HG02938 (cell line): Measurements from ENCODE around the gene STC2.

Experiments
- ATAC-seq: cut with Tn5 transposase; IDR thresholded peaks from one replicate; pipeline ENCODE4 v1.9.1; 2021; ENCODE audit warnings: mild to moderate bottlenecking, moderate library complexity; ENCODE audit not compliant: unreplicated experiment

Gene STC2

DNA sequence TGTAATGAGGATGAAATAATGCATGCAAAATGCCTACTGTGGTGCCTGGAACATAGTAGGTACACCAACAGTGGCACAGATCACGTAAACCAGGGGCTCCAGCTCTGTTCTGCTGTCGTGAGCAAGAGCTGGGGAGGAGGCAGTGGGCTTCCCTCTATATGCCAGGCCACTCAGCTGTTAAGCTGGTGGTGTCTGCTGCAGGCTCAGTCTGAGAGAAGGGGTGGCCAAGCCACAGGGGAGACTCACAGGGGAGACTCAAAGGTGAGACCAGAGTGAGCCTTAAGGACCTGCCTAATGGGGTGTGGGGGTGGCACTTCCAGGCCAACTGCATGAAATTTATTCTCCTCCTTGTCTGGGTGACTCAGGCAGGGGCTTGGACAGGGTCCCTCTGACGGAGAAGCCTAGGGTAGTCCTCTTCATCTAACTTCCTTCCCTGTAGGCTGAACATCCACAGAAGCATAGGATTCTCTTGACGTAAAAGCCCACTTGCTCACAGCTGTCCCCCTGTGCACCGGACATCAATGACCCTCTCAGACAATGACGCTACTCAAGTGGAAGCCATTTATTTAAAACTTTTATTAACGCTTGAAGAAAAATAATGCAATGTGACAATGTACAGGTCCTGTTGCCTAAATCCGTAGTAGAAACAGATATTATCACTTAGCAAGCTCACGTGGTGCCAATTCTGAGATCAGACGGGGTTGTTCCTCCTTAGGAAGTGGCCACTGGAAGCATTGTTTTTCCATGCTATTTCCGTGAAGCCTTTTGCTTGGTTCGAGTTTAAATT lies 13.9 kb downstream of the STC2 start:
- no peak for ATAC-seq

DNA sequence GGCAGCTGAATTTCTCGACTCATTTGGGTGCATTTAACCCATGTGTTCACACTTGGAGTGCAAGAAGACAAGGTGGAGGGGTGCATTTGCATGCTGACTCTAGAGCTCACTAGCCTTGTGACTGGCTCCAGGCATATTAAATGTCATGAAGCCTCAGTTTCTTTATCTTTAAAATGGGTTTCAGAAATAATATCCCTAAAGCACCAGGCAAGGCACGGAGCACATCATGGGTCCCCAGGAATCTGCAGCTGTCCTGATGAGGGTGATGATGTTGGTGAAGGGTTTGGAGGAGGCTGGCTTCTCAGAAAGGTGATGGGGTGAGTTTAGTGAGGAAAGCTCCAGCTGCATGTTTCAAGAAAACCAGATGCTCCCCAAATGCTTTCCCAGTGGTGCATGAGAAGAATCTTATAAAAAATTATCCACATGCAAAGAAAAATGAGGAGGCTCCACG lies 14.8 kb downstream of the STC2 start:
- no peak for ATAC-seq

DNA sequence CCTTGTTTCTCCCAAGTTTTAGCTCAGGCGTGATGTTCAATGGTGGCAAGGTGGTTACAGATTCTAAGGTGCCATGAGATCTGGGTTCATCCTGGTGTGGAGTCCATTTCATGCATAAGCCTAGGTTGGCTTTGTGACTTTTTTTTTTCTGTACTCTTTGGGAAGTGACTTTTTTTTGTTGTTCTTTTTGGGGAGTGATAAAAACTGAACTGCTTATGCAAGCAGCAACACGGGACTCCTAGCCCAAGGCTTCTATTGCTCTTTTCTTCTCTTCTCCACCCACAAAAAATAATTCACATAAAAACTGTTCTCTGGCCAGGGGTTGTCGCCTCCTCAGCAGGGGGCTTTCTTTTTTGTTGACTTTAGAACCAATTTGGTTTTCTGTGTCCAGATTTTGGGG lies 15.4 kb downstream of the STC2 start:
- ATAC-seq, result no peak

DNA sequence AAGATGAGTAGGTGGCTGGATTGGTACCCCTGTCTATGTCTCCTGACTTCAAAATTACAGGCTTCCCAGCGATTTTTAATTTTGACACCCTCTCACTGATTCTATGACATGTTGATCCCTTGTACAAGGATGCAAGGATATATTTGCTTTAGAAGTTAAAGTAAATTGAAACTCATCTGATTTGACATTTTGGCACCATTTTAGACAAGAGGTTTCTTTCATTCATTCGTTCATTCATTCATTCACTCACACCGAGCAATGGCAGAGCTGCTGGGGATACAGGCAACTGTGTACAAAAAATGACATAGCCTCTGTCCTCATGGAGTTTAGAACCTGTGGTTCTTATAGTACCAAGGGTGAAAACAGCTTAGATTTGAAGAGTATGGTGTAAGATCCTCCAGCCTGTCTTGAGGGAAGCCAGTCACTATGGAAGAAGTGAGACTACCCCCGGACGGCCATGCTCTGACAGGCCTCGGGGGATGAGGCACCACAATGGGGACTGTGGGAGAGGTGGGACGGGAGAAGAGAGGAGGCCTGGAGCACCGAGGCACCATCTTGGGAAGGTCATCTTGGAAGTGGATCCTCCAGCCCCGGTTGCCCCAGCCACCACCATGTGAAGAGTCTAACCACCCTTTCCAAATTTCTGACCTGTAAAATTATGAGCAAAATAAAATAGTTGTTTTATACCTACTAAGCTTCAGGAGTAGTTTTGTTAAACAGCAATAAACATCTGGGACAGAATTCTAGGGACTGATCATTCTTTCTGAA lies 16.2 kb downstream of the STC2 start:
- no peak for ATAC-seq

DNA sequence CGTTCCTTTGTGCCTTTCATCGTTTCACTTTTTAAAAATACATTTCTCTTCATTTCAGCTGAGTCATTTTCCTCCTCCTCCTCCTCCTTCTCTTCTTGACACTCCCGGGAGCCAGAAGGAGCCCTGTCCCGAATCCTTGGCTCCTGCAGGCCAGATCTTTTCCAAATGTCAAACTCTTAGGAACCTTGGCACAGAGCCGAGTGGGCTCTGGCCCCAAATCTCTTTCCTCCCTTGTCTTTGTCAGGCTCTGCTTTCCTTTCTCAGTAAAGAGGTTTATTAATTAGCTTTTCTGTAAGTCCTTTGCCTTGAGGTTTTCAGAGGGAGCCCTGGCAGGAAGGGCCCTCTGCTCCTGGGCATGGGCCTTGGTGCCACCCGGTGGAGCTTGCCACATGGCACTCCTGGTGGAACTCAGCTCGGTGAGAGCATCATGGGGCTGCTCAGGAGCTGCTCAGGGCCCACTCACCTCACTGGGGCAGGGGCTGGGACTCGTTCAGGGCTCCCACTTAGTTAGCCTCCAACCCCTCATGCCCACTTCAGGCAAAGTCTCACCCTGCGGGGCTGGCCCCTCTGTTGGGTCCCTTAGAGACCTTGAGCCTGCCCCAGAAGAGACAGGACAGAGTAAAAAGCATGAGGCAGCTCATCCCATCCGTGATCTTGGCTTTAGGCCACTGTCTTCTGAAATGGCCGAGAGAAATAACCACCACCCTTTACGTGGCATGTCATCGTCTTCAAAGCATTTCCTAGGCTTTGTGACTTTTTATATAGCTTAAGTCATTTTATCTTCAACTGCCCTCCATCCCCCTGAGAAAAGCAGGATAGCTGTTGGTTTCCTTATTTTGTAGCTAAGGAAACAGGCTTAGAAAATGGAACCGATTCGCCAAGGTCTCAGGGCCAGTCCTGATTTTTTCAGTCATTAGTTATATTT lies 17.1 kb downstream of the STC2 start:
- ATAC-seq, result no peak

DNA sequence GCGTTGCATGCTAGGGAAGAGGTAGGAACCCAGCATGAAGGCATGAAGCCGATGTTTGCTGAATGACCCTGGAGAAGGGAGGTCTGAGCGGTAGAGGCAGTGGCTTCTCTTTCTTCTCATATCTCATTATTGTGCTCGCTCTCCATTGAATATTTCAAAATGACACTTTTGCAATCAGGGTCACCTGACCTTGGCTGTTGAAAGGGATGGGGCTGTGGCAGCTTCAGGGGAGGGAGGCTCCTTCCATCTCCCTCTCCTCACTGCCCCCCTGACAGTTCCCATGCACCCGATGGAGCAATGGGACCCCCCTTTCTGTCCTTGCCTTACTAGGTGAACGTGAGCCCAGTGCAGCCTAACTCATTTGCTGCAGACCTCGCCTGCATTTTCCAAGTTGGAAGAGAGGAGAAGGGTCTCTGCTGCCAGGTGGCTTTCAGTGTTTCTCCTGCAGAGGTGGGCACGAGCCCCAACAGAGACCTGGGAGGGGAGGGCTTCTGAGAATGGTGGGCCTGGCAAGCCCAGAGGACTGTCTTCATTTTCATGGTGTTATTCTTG lies 17.9 kb downstream of the STC2 start:
- no peak for ATAC-seq

DNA sequence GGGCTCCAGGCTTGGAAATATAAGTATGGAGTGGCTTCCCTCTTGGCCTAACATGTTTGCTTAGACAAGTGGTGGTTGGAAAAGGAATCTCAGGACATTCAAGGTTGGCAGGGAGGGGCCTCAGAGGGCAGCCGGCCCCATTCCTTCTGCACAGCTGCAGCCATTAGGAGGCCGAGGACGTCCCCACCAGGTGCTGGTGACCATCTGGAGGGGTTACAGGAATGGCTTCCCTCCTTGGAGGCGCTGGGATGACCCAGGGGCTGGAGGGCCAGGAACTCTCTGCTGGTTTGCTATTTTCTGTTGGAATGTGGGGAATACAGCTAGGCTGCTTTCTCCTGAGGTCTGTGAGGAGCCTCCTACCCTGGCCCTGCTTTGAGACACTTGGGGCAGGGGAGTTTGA lies 18.5 kb downstream of the STC2 start:
- ATAC-seq, result no peak

DNA sequence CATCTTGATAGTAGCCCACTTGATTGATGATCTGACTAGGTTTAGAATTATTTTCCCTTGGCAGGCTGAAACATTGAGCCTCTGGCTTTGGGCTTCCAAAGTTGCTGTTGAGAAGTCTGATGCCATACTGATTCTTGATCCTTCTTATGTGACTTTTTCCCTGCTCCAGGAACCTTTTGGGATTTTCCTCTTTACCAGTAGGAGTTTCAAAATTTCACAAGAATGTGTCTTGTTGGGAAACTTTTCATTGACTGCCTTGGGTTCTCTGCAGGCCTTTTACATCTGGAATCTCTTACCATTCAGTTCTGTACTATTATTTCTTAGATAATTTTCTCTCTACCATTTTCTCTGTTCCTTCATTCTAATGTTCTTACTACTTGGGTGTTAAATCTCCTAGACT lies 20.0 kb downstream of the STC2 start:
- ATAC-seq, result no peak

DNA sequence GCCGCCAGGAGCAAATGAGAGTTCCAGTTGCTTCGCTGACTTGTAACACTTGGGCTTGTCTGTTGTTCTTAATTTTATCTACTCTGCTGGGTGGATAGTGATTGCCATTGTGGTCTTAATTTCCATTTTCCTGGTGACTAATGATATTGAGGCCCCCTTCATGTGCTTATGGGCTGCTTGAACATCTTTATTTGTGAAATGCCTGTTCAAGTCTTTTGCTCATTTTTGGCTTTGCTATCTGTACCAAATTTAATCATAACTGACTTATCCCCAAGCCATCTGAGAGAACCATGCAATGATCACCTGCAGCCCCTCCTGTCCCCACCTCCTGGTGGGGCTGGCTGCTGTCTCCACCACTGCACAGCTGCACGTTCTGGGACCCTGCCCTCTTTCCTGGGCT lies 20.5 kb downstream of the STC2 start:
- ATAC-seq, result no peak

DNA sequence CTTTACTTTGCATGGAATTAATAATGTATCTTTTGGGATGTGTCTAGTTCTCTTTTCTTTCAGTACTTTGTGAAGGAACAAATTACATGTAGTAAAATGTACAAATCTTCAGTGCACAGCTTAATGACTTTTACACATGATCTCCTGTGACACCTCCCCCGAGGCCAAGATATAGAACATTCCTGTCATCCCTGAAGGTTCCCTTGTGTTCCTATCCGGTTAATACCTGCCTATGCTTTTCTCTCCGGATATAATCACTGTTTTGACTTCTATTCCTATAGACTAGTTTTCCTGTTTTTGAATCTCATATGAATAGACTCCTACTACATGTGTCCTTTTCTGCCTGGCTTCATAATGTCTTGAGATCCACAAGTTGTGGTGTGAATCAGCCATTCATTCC lies 21.5 kb downstream of the STC2 start:
- no peak for ATAC-seq

DNA sequence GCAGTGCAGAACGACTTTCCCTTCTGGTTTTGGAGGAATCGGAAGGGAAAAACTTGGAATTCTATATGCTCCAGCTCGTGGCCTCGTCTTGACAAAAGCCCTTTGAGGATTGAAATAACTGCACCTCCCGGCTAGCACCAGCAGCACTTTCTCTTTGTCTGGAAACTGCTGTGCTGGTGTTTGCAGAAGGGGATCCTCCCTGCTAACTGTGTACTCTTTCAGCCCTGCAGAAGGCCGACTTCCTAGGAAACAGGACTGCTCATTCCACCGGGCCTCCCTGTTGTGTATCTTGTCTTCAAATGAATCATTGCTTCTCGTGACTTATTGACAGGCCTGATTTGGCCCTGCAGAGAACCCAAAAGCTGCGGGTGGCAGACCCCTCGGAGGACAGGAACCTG lies 23.6 kb downstream of the STC2 start:
- ATAC-seq, result no peak

DNA sequence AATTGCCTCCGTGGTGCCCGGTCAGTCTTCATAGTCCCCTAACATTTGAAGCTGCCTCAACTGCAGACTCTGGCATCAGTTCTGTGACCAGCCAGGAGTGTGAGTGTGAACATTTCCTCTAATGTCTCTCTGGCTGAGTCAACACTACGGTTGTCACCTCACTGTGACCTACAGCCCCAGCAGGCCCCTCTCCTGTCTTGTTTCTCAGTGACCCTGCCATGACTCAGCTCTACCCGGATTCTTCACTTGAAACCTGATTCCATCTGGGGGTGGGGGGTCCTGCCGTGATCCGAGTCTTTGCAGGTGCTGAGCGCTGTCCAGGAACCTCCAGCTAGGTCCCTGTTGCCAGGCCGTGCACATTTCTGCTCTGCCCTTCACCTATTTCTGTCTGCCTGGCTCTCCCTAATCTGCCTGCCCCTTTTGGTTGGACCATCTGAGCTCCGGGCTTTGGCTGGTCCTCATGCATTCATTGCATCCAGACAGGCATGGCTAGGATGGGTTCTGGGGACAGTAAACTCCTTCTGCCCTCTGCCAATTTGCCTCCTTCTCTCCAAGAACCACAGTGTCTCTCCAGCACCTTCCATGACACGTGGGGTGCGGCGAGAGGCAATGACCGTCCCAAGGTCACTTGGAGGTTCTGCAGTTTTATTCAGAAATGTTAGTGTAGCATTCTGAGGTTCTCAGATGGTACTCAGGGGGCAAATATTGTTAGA lies 24.2 kb downstream of the STC2 start:
- no peak for ATAC-seq

DNA sequence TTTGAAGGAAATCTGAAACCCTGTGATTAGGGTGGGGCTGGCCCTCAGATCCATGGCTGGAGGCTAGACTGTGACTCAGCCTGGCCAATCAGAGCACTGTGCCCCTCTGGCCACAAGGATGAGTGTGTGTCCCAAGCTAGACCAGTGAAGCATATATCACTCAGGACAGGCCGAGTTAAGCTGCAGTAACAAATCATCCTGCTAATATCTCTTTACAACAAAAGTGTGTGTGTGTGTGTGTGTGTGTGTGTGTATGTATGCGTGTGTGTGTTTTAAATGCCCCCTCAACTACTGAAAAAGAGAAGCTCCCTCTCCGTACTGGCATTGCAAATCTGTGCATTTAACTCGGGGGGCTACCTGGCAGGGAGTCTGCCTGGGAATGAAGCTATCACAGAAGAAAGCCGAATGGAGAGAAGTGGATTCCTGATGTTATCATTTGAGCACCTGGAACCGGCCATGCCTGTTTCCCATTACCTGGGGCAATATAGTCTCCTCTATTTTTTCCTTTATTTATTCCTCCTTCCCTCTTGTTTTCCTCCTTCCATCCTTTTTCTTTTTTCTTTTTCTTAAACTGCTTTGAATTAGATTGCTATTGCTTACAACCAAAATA lies 25.6 kb downstream of the STC2 start:
- ATAC-seq, result no peak

DNA sequence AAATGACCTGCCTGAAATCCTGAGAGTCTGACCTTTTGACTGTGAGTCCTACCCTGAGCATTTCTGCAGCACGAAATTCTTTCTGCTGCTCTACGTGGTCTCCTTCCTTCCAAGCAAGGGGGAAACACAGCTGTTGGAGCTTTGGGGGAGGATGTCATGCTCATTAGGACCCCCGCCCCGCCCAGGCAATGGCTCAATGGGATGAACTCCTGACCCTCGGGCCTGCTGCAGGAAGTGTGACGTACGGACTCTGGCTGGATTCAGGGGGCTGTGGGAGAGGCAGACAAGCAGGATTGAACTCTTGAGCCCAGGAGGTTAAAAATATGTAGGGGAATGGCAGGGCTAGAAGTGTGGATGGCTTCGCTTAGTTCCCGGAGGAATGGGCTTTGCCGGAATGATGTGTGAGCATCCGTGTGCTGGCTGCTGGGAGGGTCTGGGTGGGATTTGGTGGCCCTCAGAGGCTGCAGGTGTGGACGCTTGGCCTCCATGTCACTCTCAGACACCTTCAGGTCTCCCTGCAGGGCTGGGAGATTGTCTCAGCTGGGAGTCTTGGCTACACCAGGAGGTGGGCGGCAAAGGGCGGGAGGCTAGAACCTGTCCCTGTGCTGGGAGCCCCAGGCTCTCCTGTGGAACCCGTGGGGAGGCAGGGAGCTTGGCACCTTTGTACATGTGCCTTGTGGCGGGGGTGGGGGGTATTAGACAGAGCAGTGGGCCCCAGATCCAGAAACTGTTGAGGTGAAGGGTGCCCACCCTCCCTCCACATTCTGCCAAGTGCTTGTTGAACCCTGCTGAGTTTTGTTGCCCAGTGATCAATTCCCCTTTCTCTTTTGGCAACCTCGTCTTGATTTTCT lies 26.3 kb downstream of the STC2 start:
- no peak for ATAC-seq

DNA sequence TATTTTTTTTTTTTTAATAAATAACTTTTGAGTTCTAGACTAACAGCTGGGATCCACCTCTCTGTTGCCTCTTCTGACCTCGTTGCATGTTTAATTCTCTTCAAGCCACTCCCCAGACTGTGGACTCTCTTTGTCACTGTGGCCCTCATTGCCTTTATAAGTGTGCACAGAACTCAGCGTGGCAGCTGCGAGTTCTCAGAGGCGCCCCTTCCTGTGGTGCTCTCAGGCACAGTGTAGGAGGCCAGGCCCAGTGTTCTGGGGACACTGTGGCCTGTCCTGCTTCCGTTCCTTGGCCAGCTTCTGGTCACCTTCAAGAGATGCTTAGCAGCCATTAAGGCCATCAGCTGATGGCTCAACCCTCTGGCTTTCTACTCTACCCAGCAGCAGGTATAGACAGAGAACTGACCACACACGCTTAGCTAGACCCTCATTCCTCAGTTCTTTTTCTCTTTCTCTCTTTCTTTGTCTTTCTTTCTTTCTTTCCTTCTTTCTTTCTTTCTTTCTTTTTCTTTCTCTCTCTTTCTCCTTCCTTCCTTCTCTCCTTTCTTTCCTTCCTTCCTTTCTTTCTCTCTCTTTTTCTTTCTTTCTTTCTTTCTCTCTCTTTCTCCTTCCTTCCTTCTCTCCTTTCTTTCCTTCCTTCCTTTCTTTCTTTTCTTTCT lies 27.7 kb downstream of the STC2 start:
- no peak for ATAC-seq

DNA sequence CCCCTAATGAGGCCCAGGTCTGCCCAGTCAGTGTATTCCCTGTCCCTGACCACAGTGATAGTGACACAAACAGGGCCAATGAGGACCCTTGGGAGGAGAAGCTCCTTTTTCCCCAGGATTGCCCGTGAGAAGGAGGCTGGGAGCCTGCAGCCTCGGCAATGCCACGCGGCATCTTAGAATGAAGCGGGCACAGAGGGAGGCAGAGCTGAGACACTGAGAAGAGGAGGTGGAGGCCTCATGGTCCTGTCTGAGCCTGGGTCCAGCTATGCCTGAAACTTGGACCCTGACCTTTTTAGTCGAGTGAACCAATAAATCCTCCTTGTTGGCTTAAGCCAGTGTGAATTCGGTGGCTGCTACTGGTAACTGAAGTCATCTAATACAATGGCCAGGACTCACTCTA lies 28.4 kb downstream of the STC2 start:
- ATAC-seq, result no peak

DNA sequence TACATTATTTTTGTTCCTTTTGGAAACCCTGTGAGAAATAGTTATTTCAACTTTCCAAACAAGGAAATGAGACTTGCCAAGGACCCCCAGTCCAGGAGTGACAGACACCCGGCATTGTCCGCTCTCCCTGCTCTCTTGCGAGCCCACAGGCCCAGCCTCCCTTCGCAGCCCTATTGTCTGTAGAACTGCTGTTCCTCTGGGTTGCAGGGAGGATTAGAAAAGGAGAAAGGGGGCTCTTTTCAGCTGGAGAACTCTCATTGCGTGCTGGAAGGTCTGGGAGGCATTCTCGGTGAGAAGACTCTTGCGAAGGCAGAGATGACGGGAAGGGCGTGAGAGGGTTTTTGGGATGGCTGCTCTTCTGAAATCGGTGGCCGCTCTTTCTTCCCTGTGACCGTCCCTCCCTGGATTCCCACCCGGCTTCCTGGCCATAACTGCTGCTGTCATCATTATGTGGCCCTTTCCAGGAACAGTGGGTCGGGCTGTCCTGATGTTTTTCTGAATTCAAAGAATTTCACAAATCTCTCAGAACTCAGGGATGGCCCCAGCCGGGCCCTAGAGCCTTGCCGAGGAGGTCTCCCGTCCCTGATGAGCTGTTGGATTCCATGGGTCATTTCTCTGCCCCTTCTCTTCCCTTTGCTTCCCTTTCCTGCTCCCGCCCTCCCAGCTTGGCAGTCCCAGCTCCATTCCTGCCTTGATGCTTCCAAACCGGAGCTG lies 29.8 kb downstream of the STC2 start:
- no peak for ATAC-seq

DNA sequence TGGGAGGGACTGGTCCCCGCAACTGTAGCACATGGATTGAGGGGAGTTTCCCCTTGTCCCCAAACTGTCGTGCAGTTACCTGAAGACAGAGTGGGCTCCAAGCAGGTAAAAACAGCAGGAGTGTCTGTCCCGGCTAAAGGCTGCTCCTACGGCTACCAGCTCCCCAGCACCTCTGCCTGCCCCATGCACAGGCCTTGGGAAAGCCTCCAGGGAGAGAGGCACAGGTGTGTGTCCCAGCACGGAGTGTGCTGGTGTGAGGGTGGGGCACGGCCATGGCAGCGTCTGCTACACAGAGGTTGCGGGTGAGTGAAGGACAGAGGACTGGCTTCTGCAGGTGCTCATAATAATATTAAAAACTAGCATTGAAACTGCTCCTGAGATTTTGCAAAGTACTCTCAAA lies 30.4 kb downstream of the STC2 start:
- ATAC-seq, result no peak
